Measurements from ENCODE around the gene VANGL2. TPM values are rescaled to one million over a fixed set of nuclear protein-coding genes. Genes with fewer than 3 reads are reported as not detected.

Gene VANGL2
- total and polyA plus RNA-seq, 9 of the 15 experiments (the other 6 are each of a cell fraction or from before 2014, with no cell fraction given), result 0.28 to 4.0 (median 0.98) TPM

DNA sequence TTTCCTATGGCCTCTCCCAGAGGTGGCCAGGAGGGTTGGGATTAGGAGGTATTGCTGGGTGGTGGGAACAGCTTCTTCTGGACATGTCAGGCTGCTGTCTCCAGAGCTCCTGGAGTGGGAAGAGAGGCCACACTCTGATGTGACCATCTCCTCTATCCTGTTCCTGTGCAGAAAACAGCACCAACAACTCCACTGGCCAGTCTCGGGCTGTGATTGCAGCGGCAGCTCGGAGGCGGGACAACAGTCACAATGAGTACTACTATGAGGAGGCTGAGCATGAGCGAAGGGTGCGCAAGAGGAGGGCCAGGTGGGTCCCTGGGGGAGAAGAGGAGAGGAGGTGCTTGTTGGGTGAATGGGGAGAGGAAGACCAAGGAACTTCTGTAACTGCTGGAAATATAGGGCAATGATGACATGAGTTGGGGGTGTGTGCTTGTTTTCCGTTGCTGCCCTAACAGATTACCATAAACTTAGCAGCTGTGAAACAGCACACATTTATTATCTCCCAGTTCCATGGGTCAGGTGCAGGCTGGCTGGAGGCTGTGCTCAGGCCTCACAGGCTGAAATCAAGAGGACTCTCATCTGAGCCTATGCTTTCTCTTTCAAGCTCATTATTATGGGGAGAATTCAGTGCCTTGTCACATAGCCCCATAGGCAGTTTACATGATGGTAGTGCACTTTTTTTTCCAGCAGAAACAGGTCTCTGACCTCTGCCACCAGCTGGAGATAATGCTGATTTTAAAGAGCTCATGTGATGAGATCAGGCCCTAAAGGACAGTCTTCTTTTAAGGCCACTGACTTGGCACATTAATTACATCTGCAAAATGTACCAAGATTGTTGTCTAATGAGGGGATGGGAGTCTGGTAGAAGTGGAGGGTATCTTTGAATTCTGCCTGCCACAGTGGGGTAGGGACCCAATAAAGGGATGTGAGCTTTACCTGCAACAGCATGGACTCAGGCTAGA, 20.8 kb downstream of the VANGL2 start (continued):
- TF ChIP-seq ZNF436 (CRISPR knock-in tag; IDR thresholded peaks at IDR 0.05), result no peak
- no peak for TF ChIP-seq IRF2 (CRISPR knock-in tag; IDR thresholded peaks at IDR 0.05)
- no peak for TF ChIP-seq TBL1XR1 (IDR thresholded peaks at IDR 0.05; ENCODE audit: low read length in 2 of 2)
- TF ChIP-seq SPI1 (IDR thresholded peaks at IDR 0.05; ENCODE audit: borderline replicate concordance, low read depth, low read length), result no peak
- TF ChIP-seq, protein P1, sequence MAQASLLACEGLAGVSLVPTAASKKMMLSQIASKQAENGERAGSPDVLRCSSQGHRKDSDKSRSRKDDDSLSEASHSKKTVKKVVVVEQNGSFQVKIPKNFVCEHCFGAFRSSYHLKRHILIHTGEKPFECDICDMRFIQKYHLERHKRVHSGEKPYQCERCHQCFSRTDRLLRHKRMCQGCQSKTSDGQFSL (CRISPR knock-in tag; IDR thresholded peaks at IDR 0.05), result no peak
- TF ChIP-seq, protein P1 (tag; IDR thresholded peaks at IDR 0.05), result no peak
- TF ChIP-seq, protein P2, sequence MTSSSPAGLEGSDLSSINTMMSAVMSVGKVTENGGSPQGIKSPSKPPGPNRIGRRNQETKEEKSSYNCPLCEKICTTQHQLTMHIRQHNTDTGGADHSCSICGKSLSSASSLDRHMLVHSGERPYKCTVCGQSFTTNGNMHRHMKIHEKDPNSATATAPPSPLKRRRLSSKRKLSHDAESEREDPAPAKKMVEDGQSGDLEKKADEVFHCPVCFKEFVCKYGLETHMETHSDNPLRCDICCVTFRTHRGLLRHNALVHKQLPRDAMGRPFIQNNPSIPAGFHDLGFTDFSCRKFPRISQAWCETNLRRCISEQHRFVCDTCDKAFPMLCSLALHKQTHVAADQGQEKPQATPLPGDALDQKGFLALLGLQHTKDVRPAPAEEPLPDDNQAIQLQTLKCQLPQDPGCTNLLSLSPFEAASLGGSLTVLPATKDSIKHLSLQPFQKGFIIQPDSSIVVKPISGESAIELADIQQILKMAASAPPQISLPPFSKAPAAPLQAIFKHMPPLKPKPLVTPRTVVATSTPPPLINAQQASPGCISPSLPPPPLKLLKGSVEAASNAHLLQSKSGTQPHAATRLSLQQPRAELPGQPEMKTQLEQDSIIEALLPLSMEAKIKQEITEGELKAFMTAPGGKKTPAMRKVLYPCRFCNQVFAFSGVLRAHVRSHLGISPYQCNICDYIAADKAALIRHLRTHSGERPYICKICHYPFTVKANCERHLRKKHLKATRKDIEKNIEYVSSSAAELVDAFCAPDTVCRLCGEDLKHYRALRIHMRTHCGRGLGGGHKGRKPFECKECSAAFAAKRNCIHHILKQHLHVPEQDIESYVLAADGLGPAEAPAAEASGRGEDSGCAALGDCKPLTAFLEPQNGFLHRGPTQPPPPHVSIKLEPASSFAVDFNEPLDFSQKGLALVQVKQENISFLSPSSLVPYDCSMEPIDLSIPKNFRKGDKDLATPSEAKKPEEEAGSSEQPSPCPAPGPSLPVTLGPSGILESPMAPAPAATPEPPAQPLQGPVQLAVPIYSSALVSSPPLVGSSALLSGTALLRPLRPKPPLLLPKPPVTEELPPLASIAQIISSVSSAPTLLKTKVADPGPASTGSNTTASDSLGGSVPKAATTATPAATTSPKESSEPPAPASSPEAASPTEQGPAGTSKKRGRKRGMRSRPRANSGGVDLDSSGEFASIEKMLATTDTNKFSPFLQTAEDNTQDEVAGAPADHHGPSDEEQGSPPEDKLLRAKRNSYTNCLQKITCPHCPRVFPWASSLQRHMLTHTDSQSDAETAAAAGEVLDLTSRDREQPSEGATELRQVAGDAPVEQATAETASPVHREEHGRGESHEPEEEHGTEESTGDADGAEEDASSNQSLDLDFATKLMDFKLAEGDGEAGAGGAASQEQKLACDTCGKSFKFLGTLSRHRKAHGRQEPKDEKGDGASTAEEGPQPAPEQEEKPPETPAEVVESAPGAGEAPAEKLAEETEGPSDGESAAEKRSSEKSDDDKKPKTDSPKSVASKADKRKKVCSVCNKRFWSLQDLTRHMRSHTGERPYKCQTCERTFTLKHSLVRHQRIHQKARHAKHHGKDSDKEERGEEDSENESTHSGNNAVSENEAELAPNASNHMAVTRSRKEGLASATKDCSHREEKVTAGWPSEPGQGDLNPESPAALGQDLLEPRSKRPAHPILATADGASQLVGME (CRISPR knock-in tag; IDR thresholded peaks at IDR 0.05), result no peak
- no peak for TF ChIP-seq ADNP (tag; IDR thresholded peaks at IDR 0.05)
- TF ChIP-seq FOXP1 (CRISPR knock-in tag; IDR thresholded peaks at IDR 0.05), result no peak
- no peak for TF ChIP-seq MAZ (CRISPR knock-in tag; conservative IDR thresholded peaks at IDR 0.05 in 1 of 2, IDR thresholded peaks at IDR 0.05 in 1 of 2)
- no peak for TF ChIP-seq COPS2 (conservative IDR thresholded peaks at IDR 0.05)
- TF ChIP-seq ARID1B (IDR thresholded peaks at IDR 0.05), result peak; percentile 78
- no peak for TF ChIP-seq MYC (IDR thresholded peaks at IDR 0.05; ENCODE audit: low read depth, low read length)
- TF ChIP-seq MYC (CRISPR knock-in tag; IDR thresholded peaks at IDR 0.05; ENCODE audit: borderline replicate concordance, low read depth), result no peak
- TF ChIP-seq NFIC (IDR thresholded peaks at IDR 0.05), result peak; percentile 21; the same call in 1 of the 2 replicates
- TF ChIP-seq HMG20A (CRISPR knock-in tag; conservative IDR thresholded peaks at IDR 0.05), result no peak
- no peak for TF ChIP-seq OTX1 (CRISPR knock-in tag; IDR thresholded peaks at IDR 0.05)
- no peak for TF ChIP-seq RNF2 (IDR thresholded peaks at IDR 0.05)
- TF ChIP-seq NFATC3 (IDR thresholded peaks at IDR 0.05), result no peak
- TF ChIP-seq KAT8 (IDR thresholded peaks at IDR 0.05; ENCODE audit: low read depth), result no peak
- TF ChIP-seq ATF7 (IDR thresholded peaks at IDR 0.05), result peak; percentile 48; the same call in 1 of the 2 replicates
- TF ChIP-seq EP300 (IDR thresholded peaks at IDR 0.05; ENCODE audit: low read length), result peak; percentile 50
- no peak for TF ChIP-seq SP2 (IDR thresholded peaks at IDR 0.05; ENCODE audit: extremely low read depth, low read depth, low read length, poor library complexity, severe bottlenecking)
- no peak for TF ChIP-seq HIVEP1 (CRISPR knock-in tag; IDR thresholded peaks at IDR 0.05)

All from K562 (cell line).